ENCODE data around the gene CKLF.
"Not testable (repeated sequence)": the region's sequence is repeated elsewhere in the genome, so short reads cannot be mapped to it uniquely, and the experiment has no call there.

The CKLF gene

GRCh38 chr16:66599726-66600125 is 47.4 kb downstream of the CKLF start:
- DNase-seq, result no peak

GRCh38 chr16:66600477-66600876 is 48.1 kb downstream of the CKLF start:
- no peak for DNase-seq

- no peak for DNase-seq
Measured at GRCh38 chr16:66601471-66601870, 49.1 kb downstream of the CKLF start.

- DNase-seq, result peak; percentile 90
Measured at GRCh38 chr16:66603537-66604375, 51.4 kb downstream of the CKLF start.

GRCh38 chr16:66604376-66605176 is 52.2 kb downstream of the CKLF start, which contains the start of gene CMTM3:
CMTM3 (plus strand) TSS chr16:66604704; CDS start chr16:66604806, 102 bp downstream.
- peak; percentile 87 for DNase-seq

GRCh38 chr16:66605177-66605978 is 53.0 kb downstream of the CKLF start:
- peak; percentile 79 for DNase-seq

- no peak for DNase-seq
Measured at GRCh38 chr16:66605979-66606751, 53.8 kb downstream of the CKLF start.

- DNase-seq, result peak; percentile 89
Measured at GRCh38 chr16:66608241-66609138, 56.1 kb downstream of the CKLF start.

- no peak for DNase-seq
Measured at GRCh38 chr16:66609139-66609510, 56.7 kb downstream of the CKLF start.

- DNase-seq, result no peak
Measured at GRCh38 chr16:66610111-66610820, 57.9 kb downstream of the CKLF start.

GRCh38 chr16:66611911-66612310 is 59.5 kb downstream of the CKLF start:
- DNase-seq, result not testable (repeated sequence)

- DNase-seq, result no peak
Measured at GRCh38 chr16:66612422-66612821, 60.0 kb downstream of the CKLF start.

- no peak for DNase-seq
Measured at GRCh38 chr16:66614161-66614802, 61.9 kb downstream of the CKLF start.
